HL-60 (cell line): ENCODE measurements around the gene PRKAG2.
A peak's percentile ranks its signal among the peaks of the same experiment; 100 is the strongest.

Source experiments
- GABPA ChIP-seq: IDR thresholded peaks from 2 replicates; pipeline ENCODE4 v1.6.1; 2012; ENCODE audit warnings: low read depth
- POLR2AphosphoS5 ChIP-seq: IDR thresholded peaks from 2 replicates; pipeline ENCODE4 v1.6.1; 2012; ENCODE audit warnings: low read depth
- SPI1 ChIP-seq: IDR thresholded peaks from 2 replicates; pipeline ENCODE4 v1.6.1; 2012; ENCODE audit warnings: low read depth, mild to moderate bottlenecking, borderline replicate concordance
- TF ChIP-seq, protein P1 (sequence below): IDR thresholded peaks from one replicate; pipeline ENCODE4 v1.5.1; 2011; ENCODE audit warnings: low read length, control low read depth, inconsistent platforms; ENCODE audit not compliant: insufficient read depth
- TF ChIP-seq, protein P2 (sequence below): IDR thresholded peaks from 2 replicates; pipeline ENCODE4 v1.6.1; 2012; ENCODE audit warnings: low read depth; ENCODE audit not compliant: insufficient replicate concordance

DNA sequence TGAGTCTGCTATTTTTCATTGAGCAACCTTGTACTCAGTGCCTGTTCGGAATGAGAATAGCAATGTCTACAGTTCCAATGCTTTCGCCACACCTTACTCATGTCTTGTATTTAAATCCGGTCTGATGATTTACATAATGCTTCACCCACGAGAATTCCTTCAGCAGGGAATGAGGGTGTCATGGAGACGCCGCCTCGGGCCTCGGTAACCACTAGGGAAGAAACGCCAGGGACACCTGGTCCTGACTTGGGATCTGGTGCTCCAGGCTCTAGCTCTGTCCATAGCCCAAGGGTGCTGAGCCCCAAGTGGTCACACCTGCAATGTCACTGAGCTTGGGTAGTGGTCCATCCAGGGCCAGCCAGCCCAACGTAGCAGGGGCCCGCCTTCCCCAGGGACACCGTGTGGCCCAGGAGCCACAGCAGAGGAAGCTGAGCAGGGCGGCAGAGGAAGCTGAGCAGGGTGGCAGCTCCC, 37.4 kb downstream of the PRKAG2 start:
- TF ChIP-seq, protein P1, sequence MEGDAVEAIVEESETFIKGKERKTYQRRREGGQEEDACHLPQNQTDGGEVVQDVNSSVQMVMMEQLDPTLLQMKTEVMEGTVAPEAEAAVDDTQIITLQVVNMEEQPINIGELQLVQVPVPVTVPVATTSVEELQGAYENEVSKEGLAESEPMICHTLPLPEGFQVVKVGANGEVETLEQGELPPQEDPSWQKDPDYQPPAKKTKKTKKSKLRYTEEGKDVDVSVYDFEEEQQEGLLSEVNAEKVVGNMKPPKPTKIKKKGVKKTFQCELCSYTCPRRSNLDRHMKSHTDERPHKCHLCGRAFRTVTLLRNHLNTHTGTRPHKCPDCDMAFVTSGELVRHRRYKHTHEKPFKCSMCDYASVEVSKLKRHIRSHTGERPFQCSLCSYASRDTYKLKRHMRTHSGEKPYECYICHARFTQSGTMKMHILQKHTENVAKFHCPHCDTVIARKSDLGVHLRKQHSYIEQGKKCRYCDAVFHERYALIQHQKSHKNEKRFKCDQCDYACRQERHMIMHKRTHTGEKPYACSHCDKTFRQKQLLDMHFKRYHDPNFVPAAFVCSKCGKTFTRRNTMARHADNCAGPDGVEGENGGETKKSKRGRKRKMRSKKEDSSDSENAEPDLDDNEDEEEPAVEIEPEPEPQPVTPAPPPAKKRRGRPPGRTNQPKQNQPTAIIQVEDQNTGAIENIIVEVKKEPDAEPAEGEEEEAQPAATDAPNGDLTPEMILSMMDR = no peak
- TF ChIP-seq, protein P2, sequence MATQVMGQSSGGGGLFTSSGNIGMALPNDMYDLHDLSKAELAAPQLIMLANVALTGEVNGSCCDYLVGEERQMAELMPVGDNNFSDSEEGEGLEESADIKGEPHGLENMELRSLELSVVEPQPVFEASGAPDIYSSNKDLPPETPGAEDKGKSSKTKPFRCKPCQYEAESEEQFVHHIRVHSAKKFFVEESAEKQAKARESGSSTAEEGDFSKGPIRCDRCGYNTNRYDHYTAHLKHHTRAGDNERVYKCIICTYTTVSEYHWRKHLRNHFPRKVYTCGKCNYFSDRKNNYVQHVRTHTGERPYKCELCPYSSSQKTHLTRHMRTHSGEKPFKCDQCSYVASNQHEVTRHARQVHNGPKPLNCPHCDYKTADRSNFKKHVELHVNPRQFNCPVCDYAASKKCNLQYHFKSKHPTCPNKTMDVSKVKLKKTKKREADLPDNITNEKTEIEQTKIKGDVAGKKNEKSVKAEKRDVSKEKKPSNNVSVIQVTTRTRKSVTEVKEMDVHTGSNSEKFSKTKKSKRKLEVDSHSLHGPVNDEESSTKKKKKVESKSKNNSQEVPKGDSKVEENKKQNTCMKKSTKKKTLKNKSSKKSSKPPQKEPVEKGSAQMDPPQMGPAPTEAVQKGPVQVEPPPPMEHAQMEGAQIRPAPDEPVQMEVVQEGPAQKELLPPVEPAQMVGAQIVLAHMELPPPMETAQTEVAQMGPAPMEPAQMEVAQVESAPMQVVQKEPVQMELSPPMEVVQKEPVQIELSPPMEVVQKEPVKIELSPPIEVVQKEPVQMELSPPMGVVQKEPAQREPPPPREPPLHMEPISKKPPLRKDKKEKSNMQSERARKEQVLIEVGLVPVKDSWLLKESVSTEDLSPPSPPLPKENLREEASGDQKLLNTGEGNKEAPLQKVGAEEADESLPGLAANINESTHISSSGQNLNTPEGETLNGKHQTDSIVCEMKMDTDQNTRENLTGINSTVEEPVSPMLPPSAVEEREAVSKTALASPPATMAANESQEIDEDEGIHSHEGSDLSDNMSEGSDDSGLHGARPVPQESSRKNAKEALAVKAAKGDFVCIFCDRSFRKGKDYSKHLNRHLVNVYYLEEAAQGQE = peak; percentile 82
- TF ChIP-seq POLR2AphosphoS5 (0 out of 2 replicates have a peak, but pooled peaks have one; percentile 4), SPI1 (no peak), GABPA (no peak)
